ENCODE results near the gene PRCP.
A peak's percentile ranks its signal among the peaks of the same experiment; 100 is the strongest.

Gene PRCP

DNA sequence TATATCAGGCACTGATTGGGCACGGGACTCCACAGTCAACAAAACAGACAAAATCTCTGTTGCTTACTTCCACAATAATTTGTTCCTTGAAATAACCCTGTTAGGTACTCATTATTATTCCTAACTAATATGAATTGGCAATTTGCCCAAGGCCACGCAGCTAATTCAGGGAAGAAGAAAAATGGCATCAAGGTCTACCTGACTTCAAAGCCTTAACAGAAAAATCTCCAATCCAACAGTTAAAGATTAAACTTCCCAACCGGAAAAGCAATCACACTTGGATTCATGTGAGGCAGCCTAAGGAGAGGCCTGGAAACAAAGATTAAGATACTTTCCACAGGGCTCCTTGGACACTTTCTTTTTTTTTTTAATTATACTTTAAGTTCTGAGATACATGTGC lies 68.9 kb downstream of the PRCP start:
- no peak for DNase-seq

DNA sequence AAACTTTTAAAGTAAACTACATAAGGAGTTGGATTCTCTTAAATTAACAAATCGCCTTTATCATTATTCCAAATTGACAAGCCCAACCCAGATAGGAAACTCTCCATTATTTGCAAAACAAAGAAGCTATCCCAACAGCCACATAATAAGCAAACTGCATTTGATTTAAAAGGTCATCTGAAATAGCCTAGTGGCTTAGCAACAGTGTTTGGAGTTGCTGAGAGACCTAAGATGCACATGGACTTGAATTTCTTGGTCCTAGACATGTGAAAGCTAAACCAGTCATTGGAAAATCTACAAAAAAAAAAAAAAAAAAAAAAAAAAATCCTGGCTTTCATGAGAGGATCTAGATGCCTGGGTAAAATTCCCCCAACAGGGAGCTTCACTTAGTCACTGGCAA lies 69.5 kb downstream of the PRCP start:
- DNase-seq = no peak

DNA sequence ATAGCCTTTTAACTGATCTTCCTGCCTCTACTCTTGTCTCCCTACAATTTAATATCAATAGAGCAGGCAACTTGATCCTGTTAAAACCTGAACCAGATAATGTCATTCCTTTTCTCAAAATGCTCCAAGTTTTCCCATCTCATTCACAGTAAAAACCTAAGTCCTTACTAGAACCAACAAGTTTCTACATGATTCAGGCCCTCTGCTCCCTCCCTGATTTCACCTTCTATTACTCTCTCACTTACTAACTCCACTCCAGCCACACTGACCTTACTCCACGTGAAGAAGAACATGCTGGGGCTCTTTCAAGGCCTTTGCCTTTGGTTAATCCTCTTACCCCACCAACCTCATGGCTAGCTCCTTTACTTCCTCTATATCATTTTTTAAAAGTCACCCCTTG lies 71.1 kb downstream of the PRCP start:
- no peak for DNase-seq

DNA sequence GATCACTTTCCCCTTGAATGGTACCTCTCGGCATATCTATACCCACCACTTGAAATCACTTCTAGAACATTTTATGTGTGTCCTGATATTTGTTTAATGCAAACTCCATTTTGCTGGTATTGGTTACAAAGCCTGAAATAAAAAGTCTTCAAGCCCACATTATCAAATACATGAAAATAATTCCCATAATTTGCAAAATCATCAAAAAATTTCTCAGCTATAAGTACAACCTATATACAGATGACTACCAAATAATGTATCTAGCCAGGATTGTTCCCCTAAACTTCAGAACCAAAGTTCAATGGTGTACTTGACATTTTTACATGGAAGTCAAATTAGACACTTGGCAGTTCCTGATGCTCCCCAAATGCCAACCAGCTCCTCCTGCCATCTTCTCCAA lies 71.8 kb downstream of the PRCP start:
- no peak for DNase-seq

DNA sequence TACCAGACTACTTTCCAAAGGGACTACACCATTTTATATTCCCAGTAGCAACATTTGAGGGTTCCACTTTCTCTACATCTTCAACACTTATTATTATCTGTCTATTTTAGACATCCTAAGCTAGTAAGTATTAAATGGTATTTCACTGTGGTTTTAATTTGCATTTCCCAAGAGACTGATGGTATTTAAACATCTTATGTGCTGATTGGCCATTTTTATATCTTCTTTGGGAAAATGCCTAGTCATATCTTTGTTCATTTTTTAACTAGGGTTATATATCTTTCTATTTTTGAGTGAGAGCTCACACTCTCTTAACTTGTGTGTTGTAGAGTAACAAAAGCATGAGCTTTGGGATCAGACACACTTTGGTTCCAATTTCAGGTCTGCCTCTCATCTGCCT lies 73.7 kb downstream of the PRCP start:
- DNase-seq = no peak

DNA sequence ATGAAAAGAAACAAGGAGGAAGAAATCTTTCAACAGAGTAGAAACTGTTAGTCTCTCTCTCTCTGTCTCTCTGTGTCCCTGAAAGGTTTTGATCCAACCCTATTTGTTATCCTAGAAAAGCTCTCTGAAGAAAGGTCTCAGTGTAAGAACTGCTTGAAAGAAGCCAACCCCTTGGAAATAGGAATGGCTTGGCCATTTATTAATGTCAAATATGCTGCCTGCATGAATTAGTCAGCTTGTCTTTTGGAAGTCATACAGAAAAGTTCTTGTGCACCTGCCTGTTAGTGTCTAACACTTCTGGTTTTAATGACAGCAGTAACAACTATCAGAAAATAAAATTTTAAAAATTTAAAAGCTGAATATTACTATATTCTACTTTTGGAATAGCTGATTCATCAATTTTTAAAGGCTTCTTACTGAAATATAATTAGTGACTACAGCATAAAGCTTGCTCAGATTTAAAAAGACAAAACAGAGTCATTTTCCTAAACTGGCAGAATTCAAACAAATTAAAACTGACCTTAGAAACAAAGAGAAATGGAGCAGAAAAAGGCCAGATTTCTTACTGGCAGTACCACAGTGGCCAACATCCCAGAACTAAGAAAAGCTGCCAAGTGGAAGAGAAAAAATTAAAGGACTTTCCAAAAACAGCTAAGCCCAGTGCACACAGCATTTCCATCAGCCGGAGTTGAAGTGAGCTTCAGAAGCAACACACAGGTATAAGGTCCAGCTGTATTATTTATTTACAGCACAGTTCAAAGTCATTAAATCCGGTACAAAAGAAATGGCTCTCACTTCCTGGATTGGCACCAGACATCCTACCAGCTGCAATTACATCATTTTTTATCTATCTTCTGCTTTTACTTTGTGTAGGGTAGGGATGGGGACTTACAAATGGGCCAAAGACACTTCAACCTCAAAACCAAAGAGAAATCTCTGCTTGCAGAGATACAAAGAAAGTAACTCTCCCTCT lies 76.3 kb downstream of the PRCP start:
- DNase-seq = peak in 19 of 58 donors; percentile 7 to 78 (median 24)

DNA sequence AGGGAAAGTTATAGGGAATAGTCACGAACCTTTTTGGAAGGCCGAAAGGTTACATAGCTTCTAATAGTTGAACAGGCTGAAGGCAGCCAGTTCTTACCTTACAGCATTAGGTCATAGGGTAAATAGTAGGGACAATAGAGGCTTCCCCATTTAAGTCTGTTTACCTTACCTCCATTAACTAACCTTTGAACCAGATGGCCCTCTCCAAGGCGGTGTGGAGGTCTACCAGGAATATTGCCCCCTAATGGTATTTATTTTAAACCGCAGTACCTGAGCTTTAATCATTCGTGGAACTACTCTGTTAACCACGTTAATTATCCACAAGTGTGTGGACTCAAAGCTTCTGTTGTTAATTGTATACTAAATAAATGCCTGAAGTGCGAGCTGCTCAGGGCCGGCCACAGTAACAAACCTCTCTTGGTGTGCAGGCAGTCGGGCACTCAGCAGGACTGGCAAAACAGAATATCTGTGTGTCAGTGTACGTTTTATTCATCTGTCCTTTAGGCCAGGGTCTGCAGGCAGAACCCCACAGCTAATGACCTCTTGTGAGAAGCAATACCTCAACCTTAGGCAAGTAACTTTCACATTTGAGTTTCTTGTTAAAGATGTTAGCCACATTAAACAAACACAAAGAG lies 81.7 kb downstream of the PRCP start:
- no peak for DNase-seq

DNA sequence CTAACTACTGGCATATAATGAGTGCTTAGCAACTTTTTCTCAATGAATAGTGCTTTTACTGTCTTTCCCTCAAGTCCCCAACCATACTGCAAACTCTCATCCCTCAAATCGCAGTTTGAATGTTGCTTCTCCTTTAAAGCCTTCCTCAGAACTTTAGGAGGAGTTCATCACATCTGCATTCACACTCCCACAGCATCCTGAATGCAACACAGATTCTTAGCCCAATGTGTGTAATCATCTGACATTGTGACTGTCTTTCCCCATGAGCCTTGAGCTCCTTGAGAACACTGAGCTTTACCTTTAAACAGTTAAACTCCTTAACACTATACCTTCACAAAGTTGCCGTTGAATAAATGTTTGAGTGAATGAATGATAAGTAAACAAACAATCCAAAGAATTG lies 84.8 kb downstream of the PRCP start:
- DNase-seq = no peak

DNA sequence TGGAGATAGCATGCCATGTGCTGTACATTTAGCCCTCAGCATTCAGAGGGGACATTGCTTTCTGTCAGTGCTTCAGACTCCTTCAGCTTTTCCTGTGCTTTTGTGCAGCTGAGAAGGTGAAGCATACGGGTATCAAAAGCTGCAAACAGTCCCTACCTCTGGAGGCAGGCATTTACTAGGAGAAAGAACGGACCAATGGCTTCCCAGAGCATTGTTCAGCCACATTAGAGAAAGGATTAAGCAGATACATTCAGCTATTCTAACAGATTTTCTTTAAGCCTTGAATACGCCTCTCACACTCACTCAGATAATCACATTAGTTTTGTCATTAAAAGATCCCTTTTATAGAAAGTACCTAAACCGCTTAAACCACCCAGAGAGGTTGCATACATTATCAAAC lies 85.9 kb downstream of the PRCP start:
- DNase-seq = no peak

DNA sequence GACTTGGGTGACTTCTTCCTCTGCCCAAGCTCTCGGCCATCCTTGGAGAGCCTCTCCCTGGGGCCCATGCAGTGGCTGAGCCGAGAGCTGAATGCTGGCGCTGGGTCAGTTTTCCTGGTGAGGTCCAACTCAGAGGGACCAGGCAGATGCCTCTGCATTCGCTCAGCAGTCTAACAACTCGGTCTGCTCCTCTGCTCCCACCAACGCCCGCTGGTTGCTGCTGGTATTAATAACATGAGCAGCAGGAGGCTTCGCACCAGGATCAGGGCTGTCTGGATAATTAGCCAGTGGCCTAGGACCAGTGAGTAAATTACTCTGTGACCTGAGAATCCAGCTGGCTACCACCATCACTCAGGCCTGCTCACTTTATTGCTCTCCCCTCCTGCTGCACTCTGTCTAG lies 88.9 kb downstream of the PRCP start:
- no peak for DNase-seq

DNA sequence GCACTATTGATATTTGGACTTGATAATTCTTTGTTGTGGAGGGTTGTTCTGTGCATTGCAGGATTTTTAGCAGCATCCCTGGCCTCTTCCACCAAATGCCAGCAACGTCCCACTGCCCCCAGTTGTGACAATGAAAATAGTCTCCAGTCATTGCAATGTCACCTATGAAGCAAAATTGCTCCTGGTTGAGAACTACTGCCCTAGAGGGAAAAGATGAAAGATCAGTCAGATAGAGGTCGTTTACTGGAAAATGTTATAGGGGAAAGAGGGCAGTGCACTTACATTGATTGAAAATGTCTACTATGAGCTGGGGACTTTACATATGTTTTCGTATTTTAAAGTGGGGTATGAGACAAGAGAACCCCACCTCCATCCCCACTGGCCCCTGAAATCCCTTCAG lies 89.5 kb downstream of the PRCP start:
- DNase-seq = no peak

DNA sequence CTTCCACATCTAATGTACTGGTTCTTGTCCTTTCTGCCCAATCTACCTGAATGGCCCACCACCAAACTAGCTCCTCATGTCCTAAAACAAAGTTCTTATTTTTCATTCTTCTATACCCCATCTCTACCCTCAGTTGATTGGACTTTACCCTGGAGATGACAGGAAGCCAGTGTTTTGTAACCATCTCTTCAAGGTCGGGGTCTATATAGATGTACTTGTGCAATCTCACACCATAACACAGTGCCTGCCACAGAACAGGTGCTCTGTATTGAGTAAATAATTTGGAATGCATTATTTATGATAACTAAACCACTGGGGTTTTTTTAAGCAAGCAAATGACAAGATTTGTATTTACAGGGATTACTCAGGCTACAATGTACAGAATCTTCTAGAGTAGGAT lies 89.9 kb downstream of the PRCP start:
- DNase-seq = no peak

DNA sequence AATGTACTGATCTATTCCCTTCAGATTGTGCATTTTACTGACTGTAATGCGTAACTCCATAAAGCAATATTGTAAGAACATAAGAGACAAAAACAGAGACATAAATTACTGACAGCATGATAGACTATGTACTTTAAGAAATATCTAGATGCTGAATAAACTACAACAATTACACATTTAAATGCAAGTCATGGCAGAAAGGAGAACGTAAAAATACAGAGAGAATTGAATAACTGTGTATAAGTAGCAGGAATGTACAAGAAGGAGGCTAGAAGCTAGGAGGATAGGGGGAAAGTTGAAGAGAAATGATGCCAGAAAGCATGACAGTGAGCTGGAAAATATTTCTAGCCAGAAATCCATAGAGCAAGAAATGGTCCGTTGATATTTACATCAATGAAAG lies 92.6 kb downstream of the PRCP start:
- DNase-seq = no peak

DNA sequence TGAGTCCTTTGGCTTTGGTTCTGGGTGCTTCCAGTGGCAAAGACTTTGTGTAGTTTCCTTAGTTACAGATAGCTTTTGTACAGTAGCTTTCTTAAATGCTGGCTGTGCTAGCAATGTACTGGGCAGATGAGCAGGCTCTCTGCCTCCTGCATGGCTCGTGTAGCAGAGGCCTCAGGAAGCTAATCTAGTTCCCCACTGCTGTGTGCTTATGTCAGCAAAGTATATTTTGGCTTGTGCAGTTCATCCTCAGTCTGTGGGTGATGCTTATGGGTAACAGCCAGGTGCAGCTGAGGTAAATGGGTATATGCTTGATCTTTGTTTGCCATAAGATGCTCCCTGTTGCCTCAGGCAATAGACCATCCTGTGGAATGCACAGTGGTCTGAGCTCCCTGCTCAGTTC lies 97.5 kb downstream of the PRCP start:
- DNase-seq = no peak

DNA sequence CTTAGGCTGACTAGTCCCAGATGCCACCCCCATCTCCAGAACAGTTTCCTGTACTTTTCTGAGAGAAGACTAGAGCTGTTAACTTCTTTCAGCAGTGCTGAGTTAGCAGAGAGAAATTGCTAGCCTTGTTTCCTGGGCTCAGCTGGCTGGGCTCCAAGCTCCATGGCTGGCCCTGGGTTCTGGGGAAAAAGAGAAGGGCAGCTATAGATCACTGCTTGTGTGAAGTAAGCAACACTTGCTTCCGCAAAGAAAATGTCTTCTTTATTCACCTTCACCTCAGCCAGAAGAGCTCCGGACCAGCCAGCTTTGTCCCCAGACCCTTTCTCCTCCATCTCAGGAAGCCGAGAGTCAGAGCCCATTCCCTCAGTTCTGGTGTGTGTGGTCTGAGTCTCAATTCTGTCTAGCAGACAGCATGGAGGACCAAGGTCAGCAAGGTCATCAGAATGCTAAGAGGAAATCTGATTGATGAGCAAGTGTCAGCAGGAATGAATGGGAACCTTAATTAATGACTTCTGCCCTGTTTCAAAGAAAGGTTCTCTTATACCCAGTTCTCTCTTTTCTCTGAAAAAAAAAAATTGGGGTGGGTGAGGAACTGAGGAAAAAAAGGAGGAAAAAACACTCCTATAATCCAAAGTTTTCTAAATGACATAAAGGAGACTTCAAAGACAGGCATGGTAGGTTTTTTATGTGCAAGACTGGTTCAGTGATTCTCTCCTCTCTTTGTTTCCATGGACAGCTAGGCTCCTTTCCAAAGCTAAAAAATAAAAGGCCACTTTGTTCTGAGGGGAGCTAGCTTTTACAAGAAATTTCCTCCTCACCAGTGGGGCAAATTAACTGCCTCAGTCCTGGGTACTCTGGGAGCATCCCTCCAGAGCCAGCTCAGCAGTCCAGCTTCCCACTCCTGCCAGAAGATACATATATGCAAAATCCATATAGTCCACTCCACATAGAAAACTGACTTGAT lies 103.0 kb downstream of the PRCP start:
- DNase-seq = peak in 46 of 58 donors; percentile 13 to 86 (median 39)

DNA sequence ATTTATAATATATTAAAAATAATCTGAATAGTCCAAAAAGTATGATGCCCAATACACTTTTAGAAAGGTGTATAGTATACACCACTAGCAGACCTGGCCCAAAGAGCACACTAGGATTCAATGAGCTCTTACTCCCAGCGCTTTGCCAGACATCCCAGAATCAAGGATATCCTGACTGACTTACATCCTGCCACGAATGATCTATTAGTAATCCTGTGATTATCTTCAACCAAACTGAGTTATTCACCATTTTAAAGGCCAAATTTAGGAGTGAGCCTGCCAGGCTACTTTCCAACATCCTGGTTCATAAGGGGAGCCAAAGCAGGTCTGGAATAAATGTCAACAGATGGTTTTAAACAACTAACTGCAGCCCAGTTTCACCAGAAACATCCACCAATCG lies 105.7 kb downstream of the PRCP start:
- no peak for DNase-seq

DNA sequence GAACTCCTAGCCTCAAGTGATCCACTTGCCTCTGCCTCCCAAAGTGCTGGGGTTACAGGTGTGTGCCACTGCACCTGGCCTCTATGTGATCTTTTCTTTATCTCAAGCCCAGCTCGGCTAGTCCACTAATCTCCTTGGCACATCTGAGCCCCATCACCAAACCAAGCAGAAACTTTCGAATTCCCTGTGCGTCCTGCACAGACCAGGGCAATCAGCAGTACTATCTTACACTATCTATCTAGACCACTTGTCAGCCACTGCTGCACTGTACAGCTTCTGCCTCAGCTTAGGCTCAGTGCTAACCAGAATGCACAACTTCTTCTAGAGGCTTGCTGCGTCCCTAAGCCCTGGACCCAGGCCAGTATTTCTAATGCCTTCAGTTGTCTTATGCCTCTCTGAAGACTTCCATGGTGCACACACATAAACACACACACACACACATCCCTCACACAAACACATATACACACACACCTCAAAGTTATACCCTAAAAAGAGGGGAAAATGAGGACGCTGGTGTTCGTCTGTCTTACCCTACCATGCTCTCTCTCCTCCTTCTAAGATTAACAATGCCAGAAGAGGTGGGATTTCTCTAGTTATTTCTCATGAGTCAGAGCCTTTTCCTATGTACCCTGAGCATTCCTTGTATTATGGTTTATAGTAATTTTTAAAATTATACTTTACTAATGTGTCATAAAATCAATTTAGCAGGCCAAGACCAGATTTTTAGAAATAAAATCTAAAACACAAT lies 107.2 kb downstream of the PRCP start:
- DNase-seq = no peak

DNA sequence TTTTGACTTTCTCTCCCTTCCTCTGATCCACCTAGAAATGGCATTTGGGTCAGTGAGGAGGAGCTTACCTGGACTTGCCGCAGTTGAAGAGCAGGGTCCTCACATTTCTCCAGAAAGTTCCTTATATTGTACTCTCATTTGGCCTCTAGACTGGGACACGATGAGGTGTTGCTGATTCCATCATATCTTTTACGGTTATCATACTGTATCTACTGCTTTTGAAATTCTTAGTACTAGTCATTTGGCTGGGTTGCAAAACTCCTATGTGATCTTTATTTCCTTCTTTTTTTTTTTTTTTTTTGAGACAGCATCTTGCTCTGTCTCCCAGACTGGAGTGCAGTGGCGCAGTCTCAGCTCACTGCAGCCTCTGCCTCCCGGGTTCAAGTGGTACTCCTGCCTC lies 107.9 kb downstream of the PRCP start:
- no peak for DNase-seq

DNA sequence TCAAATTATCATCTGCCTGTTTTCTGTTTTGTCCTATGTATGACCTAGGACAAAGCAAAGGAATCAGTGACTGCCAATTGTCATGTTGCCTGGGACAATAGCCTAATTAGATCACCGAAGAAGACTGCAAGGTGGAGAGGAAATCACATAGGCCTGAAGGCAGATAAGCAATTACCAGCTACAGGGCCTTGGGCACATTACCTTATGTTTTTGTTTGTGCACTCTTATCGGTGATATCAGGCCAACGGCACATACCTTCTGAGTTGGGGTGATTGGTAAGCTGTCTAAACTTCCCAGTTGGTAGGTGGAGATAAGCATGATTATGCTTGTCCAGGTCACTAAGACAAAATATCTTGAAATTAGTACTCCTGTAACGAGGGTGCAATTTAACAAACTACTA lies 108.5 kb downstream of the PRCP start:
- no peak for DNase-seq

DNA sequence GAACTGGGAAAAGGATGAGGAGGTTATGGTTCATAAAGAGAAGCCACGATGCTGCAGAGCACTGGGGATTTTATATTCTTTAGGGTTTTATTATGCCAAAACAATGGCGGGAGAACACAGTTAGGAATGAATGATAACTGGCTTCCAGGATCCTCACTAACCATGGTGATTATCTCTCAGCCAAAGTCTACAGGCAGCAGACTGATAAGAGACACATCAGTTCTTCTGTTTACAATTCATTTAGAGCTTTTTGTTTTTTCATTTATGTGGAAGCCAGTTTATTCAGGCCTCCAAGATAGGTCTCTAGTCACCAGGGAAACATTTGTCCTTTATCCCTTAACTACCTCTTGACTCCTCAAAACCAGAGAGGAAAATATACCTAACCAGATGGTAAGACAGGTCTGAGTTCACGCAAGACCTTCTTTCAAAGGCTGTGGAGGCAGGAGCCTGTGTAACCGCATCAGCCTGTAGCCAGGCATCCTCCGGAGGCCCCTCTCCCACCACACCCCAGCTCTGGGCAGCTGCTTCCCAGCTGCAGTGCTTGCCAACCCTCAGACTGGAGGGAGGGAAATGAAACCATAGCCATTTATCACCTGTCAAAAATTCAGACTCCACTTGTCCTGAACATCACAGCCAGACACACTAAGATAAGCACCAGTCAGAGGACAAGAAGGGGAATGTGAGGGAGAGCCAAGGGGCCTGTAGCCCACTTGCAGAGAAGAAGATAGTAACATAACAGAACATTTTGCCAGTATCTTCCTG lies 109.3 kb downstream of the PRCP start:
- DNase-seq = no peak

All from anterior cingulate cortex (tissue), 58 donors.